ENCODE measurements around the gene CATSPER4. TPM values are rescaled to one million over a fixed set of nuclear protein-coding genes. Genes with fewer than 3 reads are reported as not detected.

The CATSPER4 gene
- total RNA-seq, 1 donor: not detected

GRCh38 chr1:26169669-26170471 lies 20.5 kb upstream of the CATSPER4 start, which contains the start of gene ZNF593:
Gene ZNF593 (plus strand): TSS chr1:26169908. CDS start chr1:26169984, 76 bp downstream.
- Histone ChIP-seq H3K27ac (ENCODE audit: low read depth, low read length) (peak within 1 kb of the TSS; percentile 81), H3K27me3 (ENCODE audit: insufficient read depth, low read length) (peaks cover 5% of the 10 kb centered on the region), H4K20me1 (ENCODE audit: insufficient read depth, low read length) (peaks cover 3% of the 10 kb centered on the region), H3K36me3 (ENCODE audit: insufficient read depth, low read length) (no peaks in the 10 kb centered on the region), H3K4me2 (ENCODE audit: insufficient read depth, low read length) (peak within 1 kb of the TSS; percentile 94), H3K9me3 (ENCODE audit: low read depth, low read length) (no peaks in the 10 kb centered on the region), H3K4me3 (ENCODE audit: insufficient read depth, low read length) (peak within 1 kb of the TSS; percentile 96), H3K4me1 (ENCODE audit: insufficient read depth, low read length) (peaks cover 9% of the 10 kb centered on the region), H3K79me2 (ENCODE audit: insufficient read depth, low read length) (peaks cover 16% of the 10 kb centered on the region), H2AFZ (ENCODE audit: low read length) (peak within 1 kb of the TSS; percentile 87)
- DNase-seq (ENCODE audit: insufficient read length, low spot score, missing footprints): peak; percentile 100
- TF ChIP-seq CTCF (IDR thresholded peaks at IDR 0.05; ENCODE audit: extremely low read depth, low read depth, low read length): peak; percentile 78

GRCh38 chr1:26170472-26170821 lies 20.0 kb upstream of the CATSPER4 start:
- Histone ChIP-seq H4K20me1 (ENCODE audit: insufficient read depth, low read length) (peaks cover 3% of the 10 kb centered on the region), H3K36me3 (ENCODE audit: insufficient read depth, low read length) (no peaks in the 10 kb centered on the region), H3K4me3 (ENCODE audit: insufficient read depth, low read length) (peak overlapping the region; percentile 96), H3K79me2 (ENCODE audit: insufficient read depth, low read length) (peaks cover 16% of the 10 kb centered on the region), H3K27ac (ENCODE audit: low read depth, low read length) (peak overlapping the region; percentile 81), H3K4me2 (ENCODE audit: insufficient read depth, low read length) (peak overlapping the region; percentile 94), H3K4me1 (ENCODE audit: insufficient read depth, low read length) (peaks cover 9% of the 10 kb centered on the region), H2AFZ (ENCODE audit: low read length) (peak overlapping the region; percentile 87), H3K27me3 (ENCODE audit: insufficient read depth, low read length) (peaks cover 1% of the 10 kb centered on the region), H3K9me3 (ENCODE audit: low read depth, low read length) (no peaks in the 10 kb centered on the region)
- no peak for TF ChIP-seq CTCF (IDR thresholded peaks at IDR 0.05; ENCODE audit: extremely low read depth, low read depth, low read length)
- DNase-seq (ENCODE audit: insufficient read length, low spot score, missing footprints): no peak

GRCh38 chr1:26171084-26172072 lies 19.0 kb upstream of the CATSPER4 start, which contains the start of gene ZNF593OS:
Gene ZNF593OS (minus strand): TSS chr1:26171832. CDS start chr1:26171661, 171 bp downstream.
- H3K36me3 ChIP-seq (ENCODE audit: insufficient read depth, low read length): no peaks in the 10 kb centered on the region
- DNase-seq (ENCODE audit: insufficient read length, low spot score, missing footprints): peak; percentile 54
- no peak for TF ChIP-seq CTCF (IDR thresholded peaks at IDR 0.05; ENCODE audit: extremely low read depth, low read depth, low read length)
- peaks cover 9% of the 10 kb centered on the region for H3K4me1 ChIP-seq (ENCODE audit: insufficient read depth, low read length)
- H3K27me3 ChIP-seq (ENCODE audit: insufficient read depth, low read length): no peaks in the 10 kb centered on the region
- H3K27ac ChIP-seq (ENCODE audit: low read depth, low read length): no peak within 1 kb of the TSS
- no peak within 1 kb of the TSS for H2AFZ ChIP-seq (ENCODE audit: low read length)
- H3K79me2 ChIP-seq (ENCODE audit: insufficient read depth, low read length): peaks cover 16% of the 10 kb centered on the region
- peak within 1 kb of the TSS; percentile 94 for H3K4me2 ChIP-seq (ENCODE audit: insufficient read depth, low read length)
- H4K20me1 ChIP-seq (ENCODE audit: insufficient read depth, low read length): peaks cover 3% of the 10 kb centered on the region
- H3K9me3 ChIP-seq (ENCODE audit: low read depth, low read length): no peaks in the 10 kb centered on the region
- H3K4me3 ChIP-seq (ENCODE audit: insufficient read depth, low read length): peak within 1 kb of the TSS; percentile 96

All from osteoblast (primary cell).